H9 (cell line): ENCODE results near the gene SPATS2. TPM values are rescaled to one million over a fixed set of nuclear protein-coding genes. Genes with fewer than 3 reads are reported as not detected.

ENCODE experiments used
- DNase-seq: peaks from one replicate; pipeline ENCODE4 v3.0.0-alpha.2; 2017
- H2AFZ ChIP-seq: one replicate; pipeline ENCODE4 v1.6.1; 2013; ENCODE audit warnings: mild to moderate bottlenecking, low read length, control low read depth, moderate library complexity
- H2AK5ac ChIP-seq: 2 replicates; pipeline ENCODE4 v1.6.1; 2013; ENCODE audit warnings: low read length, control low read depth, mixed read lengths; ENCODE audit not compliant: insufficient read length
- H2BK120ac ChIP-seq: one replicate; pipeline ENCODE4 v1.6.1; 2013; ENCODE audit warnings: low read depth, mild to moderate bottlenecking, low read length, control low read depth, inconsistent platforms; ENCODE audit not compliant: poor library complexity, severe bottlenecking
- H2BK12ac ChIP-seq: 2 replicates; pipeline ENCODE4 v1.6.1; 2013; ENCODE audit warnings: low read length, control low read depth, mixed read lengths, low read depth; ENCODE audit not compliant: insufficient read length
- H2BK15ac ChIP-seq: 2 replicates; pipeline ENCODE4 v1.6.1; 2013; ENCODE audit warnings: low read depth, low read length, control low read depth
- H2BK20ac ChIP-seq: one replicate; pipeline ENCODE4 v1.6.1; 2013; ENCODE audit warnings: low read depth, mild to moderate bottlenecking, low read length, control low read depth, inconsistent platforms; ENCODE audit not compliant: poor library complexity, severe bottlenecking
- H2BK5ac ChIP-seq: 2 replicates; pipeline ENCODE4 v1.6.1; 2013; ENCODE audit warnings: low read length, control low read depth, mixed read lengths; ENCODE audit not compliant: insufficient read length
- H3K14ac ChIP-seq: 2 replicates; pipeline ENCODE4 v1.6.1; 2013; ENCODE audit warnings: low read length, control low read depth; ENCODE audit not compliant: insufficient read depth
- H3K18ac ChIP-seq: 2 replicates; pipeline ENCODE4 v1.6.1; 2013; ENCODE audit warnings: low read depth, mild to moderate bottlenecking, mixed read lengths, low read length, control low read depth; ENCODE audit not compliant: insufficient read length
- H3K23ac ChIP-seq: 2 replicates; pipeline ENCODE4 v1.6.1; 2013; ENCODE audit warnings: low read length, control low read depth, mixed read lengths, low read depth; ENCODE audit not compliant: insufficient read length
- H3K23me2 ChIP-seq: 2 replicates; pipeline ENCODE4 v1.6.1; 2013; ENCODE audit warnings: low read depth, mild to moderate bottlenecking, mixed read lengths, low read length, control low read depth; ENCODE audit not compliant: insufficient read length, poor library complexity, severe bottlenecking
- H3K27ac ChIP-seq: 2 replicates; pipeline ENCODE4 v1.5.1; 2013; ENCODE audit warnings: low read length, control low read depth, mixed read lengths, low read depth; ENCODE audit not compliant: insufficient read length
- H3K27me3 ChIP-seq: 2 replicates; pipeline ENCODE4 v1.6.1; 2013; ENCODE audit warnings: low read length, control low read depth, inconsistent platforms; ENCODE audit not compliant: insufficient read depth
- H3K4ac ChIP-seq: 2 replicates; pipeline ENCODE4 v1.6.1; 2013; ENCODE audit warnings: low read depth, mild to moderate bottlenecking, control low read depth, inconsistent platforms, low read length, moderate library complexity
- H3K4me1 ChIP-seq: 2 replicates; pipeline ENCODE4 v1.6.1; 2013; ENCODE audit warnings: low read length, control low read depth, inconsistent platforms; ENCODE audit not compliant: insufficient read depth
- H3K4me2 ChIP-seq: 2 replicates; pipeline ENCODE4 v1.6.1; 2013; ENCODE audit warnings: low read length, control low read depth, mixed read lengths; ENCODE audit not compliant: insufficient read length, insufficient read depth
- H3K56ac ChIP-seq: 2 replicates; pipeline ENCODE4 v1.6.1; 2013; ENCODE audit warnings: low read depth, mild to moderate bottlenecking, mixed read lengths, low read length, control low read depth; ENCODE audit not compliant: insufficient read length
- H3K79me1 ChIP-seq: 2 replicates; pipeline ENCODE4 v1.6.1; 2013; ENCODE audit warnings: low read depth, mild to moderate bottlenecking, moderate library complexity, low read length, control low read depth, inconsistent platforms; ENCODE audit not compliant: insufficient read depth, poor library complexity, severe bottlenecking
- H3K79me2 ChIP-seq: 2 replicates; pipeline ENCODE4 v1.6.1; 2013; ENCODE audit warnings: low read length, control low read depth, inconsistent platforms; ENCODE audit not compliant: insufficient read depth
- H3K9ac ChIP-seq: 2 replicates; pipeline ENCODE4 v1.6.1; 2013; ENCODE audit warnings: low read length, control low read depth, mixed read lengths; ENCODE audit not compliant: insufficient read length; ENCODE audit errors: extremely low read depth
- H3K9me3 ChIP-seq: one replicate; pipeline ENCODE4 v1.6.1; 2013; ENCODE audit warnings: low read depth, low read length, inconsistent platforms; ENCODE audit not compliant: control insufficient read depth
- H3T11ph ChIP-seq: one replicate; pipeline ENCODE4 v1.6.1; 2013; ENCODE audit warnings: mild to moderate bottlenecking, low read length, control low read depth, inconsistent platforms
- H4K20me1 ChIP-seq: one replicate; pipeline ENCODE4 v1.6.1; 2013; ENCODE audit not compliant: control insufficient read depth, insufficient read length, insufficient read depth
- H4K5ac ChIP-seq: 2 replicates; pipeline ENCODE4 v1.6.1; 2013; ENCODE audit warnings: low read depth, mild to moderate bottlenecking, mixed read lengths, low read length, control low read depth; ENCODE audit not compliant: insufficient read length
- H4K8ac ChIP-seq: replicated peaks from 2 replicates; pipeline ENCODE4 v1.6.1; 2013; ENCODE audit warnings: low read length, control low read depth, mixed read lengths, low read depth; ENCODE audit not compliant: insufficient read length
- H4K91ac ChIP-seq: 2 replicates; pipeline ENCODE4 v1.6.1; 2013; ENCODE audit warnings: low read depth, mild to moderate bottlenecking, moderate library complexity, mixed read lengths, low read length, control low read depth; ENCODE audit not compliant: insufficient read length
- H3K27ac Mint-ChIP-seq, 3 experiments: 2 replicates in 2 of 3; 3 replicates in 1 of 3; pipeline ENCODE4 v1.8.0; 2020 to 2021; ENCODE audit warnings: mixed read lengths in 3 of 3, mild to moderate bottlenecking in 1 of 3, moderate library complexity in 1 of 3
- H3K27me3 Mint-ChIP-seq: 2 replicates; pipeline ENCODE4 v1.8.0; 2021; ENCODE audit warnings: low read depth, mild to moderate bottlenecking, moderate library complexity, mixed read lengths
- H3K36me3 Mint-ChIP-seq, 3 experiments: 2 replicates in 2 of 3; 3 replicates in 1 of 3; pipeline ENCODE4 v1.8.0; 2020 to 2021; ENCODE audit warnings: low read depth in 3 of 3, mixed read lengths in 3 of 3; ENCODE audit not compliant: insufficient read depth in 1 of 3
- H3K4me1 Mint-ChIP-seq, 2 experiments: 2 replicates each; pipeline ENCODE4 v1.8.0; 2020; ENCODE audit warnings: mixed read lengths in 2 of 2
- H3K4me3 Mint-ChIP-seq, 2 experiments: 2 replicates in 1 of 2; 3 replicates in 1 of 2; pipeline ENCODE4 v1.8.0; 2020 to 2021; ENCODE audit warnings: mild to moderate bottlenecking in 2 of 2, mixed read lengths in 2 of 2, moderate library complexity in 1 of 2
- H3K9me3 Mint-ChIP-seq, 2 experiments: 2 replicates in 1 of 2; 3 replicates in 1 of 2; pipeline ENCODE4 v1.8.0; 2020; ENCODE audit warnings: mild to moderate bottlenecking in 2 of 2, mixed read lengths in 2 of 2, moderate library complexity in 1 of 2
- CTCF ChIP-seq: fragments of 200-600 bp; sonication (generic); conservative IDR thresholded peaks from 3 replicates; pipeline ENCODE4 v1.8.0; 2021; ENCODE audit warnings: antibody characterized with exemption, mild to moderate bottlenecking
- total RNA-seq: library from RNA; stranded (reverse); gene quantifications from 2 replicates; pipeline ENCODE4 v1.2.1, GENCODE V29; 2021

Gene SPATS2
- total RNA-seq, 1 experiment from 2014 or later, result 17.1 TPM

GRCh38 chr12:49404956-49405355, 37.7 kb downstream of the SPATS2 start:
- Histone ChIP-seq H3K23me2 (no peaks in the 10 kb centered on the region), H3K4ac (no peak overlapping the region), H3K23ac (no peak overlapping the region), H2AK5ac (no peak overlapping the region), H2BK120ac (no peak overlapping the region), H2BK20ac (no peak overlapping the region), H3K4me2 (no peak overlapping the region), H3K79me1 (peaks cover 2% of the 10 kb centered on the region), H3K14ac (no peak overlapping the region), H2BK5ac (no peak overlapping the region), H2AFZ (no peak overlapping the region), H4K91ac (no peak overlapping the region), H3K27me3 (no peaks in the 10 kb centered on the region), H3K9me3 (no peaks in the 10 kb centered on the region), H3K56ac (no peak overlapping the region), H4K5ac (no peak overlapping the region), H3T11ph (no peak overlapping the region), H4K20me1 (no peaks in the 10 kb centered on the region), H3K27ac (no peak overlapping the region), H3K79me2 (no peaks in the 10 kb centered on the region), H3K4me1 (no peaks in the 10 kb centered on the region), H4K8ac (no peak overlapping the region), H2BK15ac (no peak overlapping the region), H3K9ac (no peak overlapping the region), H2BK12ac (no peak overlapping the region), H3K18ac (no peak overlapping the region)
- Mint-ChIP-seq H3K36me3 (peaks cover 0 to 9% (median 2%) of the 10 kb centered on the region in 3 experiments; a peak in 3 of 7 replicates), H3K9me3 (no peaks in the 10 kb centered on the region), H3K27me3 (no peaks in the 10 kb centered on the region), H3K4me3 (no peak overlapping the region), H3K4me1 (peaks cover 5 to 6% of the 10 kb centered on the region in 2 experiments; a peak in 3 of 4 replicates), H3K27ac (no peak overlapping the region)
- TF ChIP-seq CTCF, result no peak
- no peak for DNase-seq
